Left ventricle myocardium superior (tissue), 1 donor: ENCODE results near the gene LTBR. TPM values are rescaled to one million over a fixed set of nuclear protein-coding genes. Genes with fewer than 3 reads are reported as not detected.

Experiments used
- ATAC-seq: fragments of 200-7000 bp; cut with Tn5 transposase; one replicate; pipeline ENCODE4 v1.9.1; 2020; ENCODE audit warnings: mild to moderate bottlenecking, moderate library complexity
- DNase-seq: peaks from one replicate; pipeline ENCODE4 v3.0.0-alpha.2; 2020
- intact Hi-C: fragments of 100-400 bp; cut with micrococcal nuclease; formaldehyde crosslinking; loops from one replicate; pipeline ENCODE4 v1.11.0; 2022
- total RNA-seq: library from RNA; stranded (reverse); fragmentation: NEBNext Ultra II Directional; extraction: Animal tissue kit (Norgen Biotek cat#: 25700); gene quantifications from one replicate; pipeline ENCODE4 v1.2.1, GENCODE V29; 2021
- donor health status: DM: no; HTN: yes; CAD: no; lungs with severe emphysema.

Gene LTBR
- total RNA-seq, 1 donor from 2014 or later = 32.9 TPM

- intact Hi-C loops = no loop called here
- ATAC-seq = peak; percentile 96
Observed at GRCh38 chr12:6363330-6364043, 20.5 kb upstream of the LTBR start.

GRCh38 chr12:6364044-6364374 lies 20.0 kb upstream of the LTBR start:
- DNase-seq (peak; percentile 62), ATAC-seq (peak; percentile 16)
- intact Hi-C loops = no loop called here

More at GRCh38 chr12:6363330-6364043, 20.5 kb upstream of the LTBR start:
- DNase-seq = peak; percentile 88

- DNase-seq (no peak), ATAC-seq (peak; percentile 7)
- intact Hi-C loops = no loop called here
Observed at GRCh38 chr12:6367065-6367968, 16.6 kb upstream of the LTBR start.

- ATAC-seq = no peak
- intact Hi-C loops = no loop called here
- DNase-seq = no peak
Observed at GRCh38 chr12:6367969-6368892, 15.7 kb upstream of the LTBR start.

- DNase-seq (no peak), ATAC-seq (no peak)
- intact Hi-C loops = no loop called here
Observed at GRCh38 chr12:6368906-6369525, 14.9 kb upstream of the LTBR start.

- DNase-seq (no peak), ATAC-seq (no peak)
- intact Hi-C loops = no loop called here
Observed at GRCh38 chr12:6369916-6370575, 13.9 kb upstream of the LTBR start.

- DNase-seq = no peak
- ATAC-seq = no peak
- intact Hi-C loops = no loop called here
Observed at GRCh38 chr12:6370576-6370935, 13.4 kb upstream of the LTBR start.

- ATAC-seq (no peak), DNase-seq (no peak)
- intact Hi-C loops = no loop called here
Observed at GRCh38 chr12:6370994-6371754, 12.8 kb upstream of the LTBR start.

- DNase-seq (no peak), ATAC-seq (no peak)
- intact Hi-C loops = no loop called here
Observed at GRCh38 chr12:6372403-6373003, 11.5 kb upstream of the LTBR start.

GRCh38 chr12:6373022-6373787 lies 10.8 kb upstream of the LTBR start:
- intact Hi-C loops = no loop called here
- DNase-seq (no peak), ATAC-seq (no peak)

- ATAC-seq (no peak), DNase-seq (no peak)
- intact Hi-C loops = no loop called here
Observed at GRCh38 chr12:6374028-6374785, 9.8 kb upstream of the LTBR start.

GRCh38 chr12:6374786-6375160 lies 9.2 kb upstream of the LTBR start:
- no peak for ATAC-seq
- intact Hi-C loops = no loop called here
- DNase-seq = no peak

- ATAC-seq = no peak
- DNase-seq = no peak
- intact Hi-C loops = no loop called here
Observed at GRCh38 chr12:6375269-6376078, 8.5 kb upstream of the LTBR start, which contains the start of gene SCNN1A. TSS of gene SCNN1A (minus strand) at chr12:6375563. CDS start at chr12:6374783, 780 bp downstream.

GRCh38 chr12:6376079-6376869 lies 7.7 kb upstream of the LTBR start:
- intact Hi-C loops = no loop called here
- DNase-seq = peak; percentile 56
- ATAC-seq = peak; percentile 74
